Spinal cord (tissue), 10 donors: Measurements from ENCODE around the gene CCDC174. TPM values are rescaled to one million over a fixed set of nuclear protein-coding genes. Genes with fewer than 3 reads are reported as not detected.
A peak's percentile ranks its signal among the peaks of the same experiment; 100 is the strongest.

Experiments
- DNase-seq, 6 donors: peaks; one replicate each; pipeline versions ENCODE4 v3.0.0 to v3.0.0-alpha.2; 2013 to 2015; ENCODE audit warnings: low spot score in 6 of 6, low read depth in 4 of 6
- H3K27ac ChIP-seq: one replicate; pipeline ENCODE4 v1.5.1; 2013; ENCODE audit warnings: low read depth, low read length, control low read depth
- H3K27me3 ChIP-seq: one replicate; pipeline ENCODE4 v1.6.1; 2013; ENCODE audit warnings: low read length; ENCODE audit not compliant: control insufficient read depth, insufficient read depth
- H3K36me3 ChIP-seq: one replicate; pipeline ENCODE4 v1.6.1; 2013; ENCODE audit warnings: low read length; ENCODE audit not compliant: control insufficient read depth, insufficient read depth
- H3K4me1 ChIP-seq: one replicate; pipeline ENCODE4 v1.6.1; 2013; ENCODE audit warnings: low read length; ENCODE audit not compliant: control insufficient read depth, insufficient read depth
- H3K4me3 ChIP-seq: one replicate; pipeline ENCODE4 v1.5.1; 2013; ENCODE audit warnings: low read depth, low read length, control low read depth
- H3K9me3 ChIP-seq: one replicate; pipeline ENCODE4 v1.6.1; 2013; ENCODE audit warnings: low read length; ENCODE audit not compliant: control insufficient read depth, insufficient read depth
- WGBS: methylation state at CpG from one replicate; pipeline ENCODE4 v1.1.5; 2013; ENCODE audit warnings: missing lambda C conversion rate; ENCODE audit not compliant: insufficient coverage; 5-methylcytosine and 5-hydroxymethylcytosine counted together
- polyA plus RNA-seq, 2 donors: library from polyadenylated mRNA; unstranded; fragments of 120-200 nt; gene quantifications; one replicate each; pipeline ENCODE4 v1.2.1, GENCODE V29; 2013; ENCODE audit not compliant: insufficient read length in 2 of 2
- total RNA-seq, 2 donors: library from RNA; depleted of rRNA in 1 of 2; stranded (reverse); fragments of 120-200 nt in 1 of 2; fragments of >200 nt in 1 of 2; gene quantifications; one replicate each; pipeline versions ENCODE4 v1.2.3 to v1.2.4, GENCODE V29; 2013 to 2014
- donor health status: healthy.

CCDC174 gene
- total and polyA plus RNA-seq, 4 donors: 13.2 to 31.8 (median 19.3) TPM

GRCh38 chr3:14623569-14624051 is 28.0 kb upstream of the CCDC174 start:
- Histone ChIP-seq H3K9me3 (no peaks in the 10 kb centered on the region), H3K27me3 (no peaks in the 10 kb centered on the region), H3K4me3 (no peak overlapping the region), H3K4me1 (peaks cover 19% of the 10 kb centered on the region), H3K36me3 (no peaks in the 10 kb centered on the region), H3K27ac (no peak overlapping the region)
- WGBS: no CpG with 5 or more reads among the region's 4 CpGs
- peak in 5 of 6 donors; percentile 36 to 97 (median 48) for DNase-seq

GRCh38 chr3:14624498-14624897 is 27.1 kb upstream of the CCDC174 start:
- peaks cover 19% of the 10 kb centered on the region for H3K4me1 ChIP-seq
- no peak overlapping the region for H3K4me3 ChIP-seq
- DNase-seq: no peak
- no peak overlapping the region for H3K27ac ChIP-seq
- H3K36me3 ChIP-seq: no peaks in the 10 kb centered on the region
- H3K27me3 ChIP-seq: no peaks in the 10 kb centered on the region
- no peaks in the 10 kb centered on the region for H3K9me3 ChIP-seq

- 82% methylated on average over 5 of the region's 6 CpGs for WGBS
- H3K4me1 ChIP-seq: peaks cover 19% of the 10 kb centered on the region
- H3K27ac ChIP-seq: no peak overlapping the region
- no peaks in the 10 kb centered on the region for H3K36me3 ChIP-seq
- H3K9me3 ChIP-seq: no peaks in the 10 kb centered on the region
- H3K4me3 ChIP-seq: no peak overlapping the region
- no peaks in the 10 kb centered on the region for H3K27me3 ChIP-seq
- DNase-seq: no peak
These were observed 26.1 kb upstream of the CCDC174 start for GRCh38 chr3:14625443-14625842.

- no peak overlapping the region for H3K27ac ChIP-seq
- H3K27me3 ChIP-seq: no peaks in the 10 kb centered on the region
- WGBS: 76% methylated on average over 6 of the region's 6 CpGs
- H3K9me3 ChIP-seq: no peaks in the 10 kb centered on the region
- no peaks in the 10 kb centered on the region for H3K36me3 ChIP-seq
- DNase-seq: no peak
- H3K4me3 ChIP-seq: no peak overlapping the region
- H3K4me1 ChIP-seq: peaks cover 8% of the 10 kb centered on the region
These were observed 23.7 kb upstream of the CCDC174 start for GRCh38 chr3:14627815-14628214.

- H3K4me1 ChIP-seq: peaks cover 2% of the 10 kb centered on the region
- H3K9me3 ChIP-seq: no peaks in the 10 kb centered on the region
- H3K27me3 ChIP-seq: no peaks in the 10 kb centered on the region
- no peak for DNase-seq
- H3K36me3 ChIP-seq: no peaks in the 10 kb centered on the region
- WGBS: 77% methylated on average over 4 of the region's 4 CpGs
- H3K27ac ChIP-seq: no peak overlapping the region
- H3K4me3 ChIP-seq: no peak overlapping the region
These were observed 23.2 kb upstream of the CCDC174 start for GRCh38 chr3:14628406-14628805.

GRCh38 chr3:14630404-14631100 is 21.0 kb upstream of the CCDC174 start:
- Histone ChIP-seq H3K27ac (no peak overlapping the region), H3K36me3 (no peaks in the 10 kb centered on the region), H3K4me1 (no peaks in the 10 kb centered on the region), H3K4me3 (no peak overlapping the region), H3K27me3 (no peaks in the 10 kb centered on the region), H3K9me3 (no peaks in the 10 kb centered on the region)
- 66% methylated on average over 6 of the region's 9 CpGs for WGBS
- DNase-seq: peak in 1 of 6 donors; percentile 37

GRCh38 chr3:14631101-14631497 is 20.5 kb upstream of the CCDC174 start:
- WGBS: 95% methylated on average over 2 of the region's 5 CpGs
- H3K4me3 ChIP-seq: no peak overlapping the region

GRCh38 chr3:14631687-14632441 is 19.7 kb upstream of the CCDC174 start:
- Histone ChIP-seq H3K36me3 (no peaks in the 10 kb centered on the region), H3K4me1 (no peaks in the 10 kb centered on the region), H3K4me3 (no peak overlapping the region), H3K27me3 (no peaks in the 10 kb centered on the region), H3K27ac (no peak overlapping the region), H3K9me3 (no peaks in the 10 kb centered on the region)
- DNase-seq: no peak
- WGBS: 82% methylated on average over 3 of the region's 8 CpGs

More at GRCh38 chr3:14631101-14631497, 20.5 kb upstream of the CCDC174 start:
- DNase-seq: no peak
- Histone ChIP-seq H3K27me3 (no peaks in the 10 kb centered on the region), H3K4me1 (no peaks in the 10 kb centered on the region), H3K27ac (no peak overlapping the region), H3K9me3 (no peaks in the 10 kb centered on the region), H3K36me3 (no peaks in the 10 kb centered on the region)

- H3K9me3 ChIP-seq: no peaks in the 10 kb centered on the region
- no peak for DNase-seq
- no peaks in the 10 kb centered on the region for H3K36me3 ChIP-seq
- H3K4me1 ChIP-seq: no peaks in the 10 kb centered on the region
- 43% methylated on average over 4 of the region's 4 CpGs for WGBS
- H3K4me3 ChIP-seq: no peak overlapping the region
- no peak overlapping the region for H3K27ac ChIP-seq
- H3K27me3 ChIP-seq: no peaks in the 10 kb centered on the region
These were observed 19.1 kb upstream of the CCDC174 start for GRCh38 chr3:14632442-14632930.
